OCI-LY7 (cell line): ENCODE measurements around the gene CDX1. TPM values are rescaled to one million over a fixed set of nuclear protein-coding genes. Genes with fewer than 3 reads are reported as not detected.

Experiments used
- BruUV-seq: library from RNA; stranded (reverse); fragments of 400-500 nt; replicated peaks from 2 replicates; lab custom pipeline; 2021; lab: Mats Ljungman, UMichigan
- CTCF ChIA-PET: fragments of 300-600 bp; sonication (Branson Sonifier 250); formaldehyde crosslinking; loops from one replicate; lab custom pipeline; 2022; ENCODE audit warnings: antibody characterized with exemption; ENCODE audit not compliant: unreplicated experiment; lab: Charles Lee
- POLR2A ChIA-PET: fragments of 300-600 bp; sonication (Branson Sonifier 250); formaldehyde crosslinking; loops from one replicate; lab custom pipeline; 2022; ENCODE audit warnings: antibody characterized with exemption; lab: Charles Lee
- DNase-seq: peaks from one replicate; pipeline ENCODE4 v3.0.0-alpha.2; 2015; ENCODE audit warnings: low spot score
- H2AFZ ChIP-seq: fragments of 200-600 bp; sonication (generic), shearing (Covaris generic); 2 replicates; pipeline ENCODE4 v1.6.1; 2014; ENCODE audit warnings: mild to moderate bottlenecking, antibody characterized with exemption, low read length, moderate library complexity
- H3K27ac ChIP-seq: fragments of 200-600 bp; sonication (generic); 2 replicates; pipeline ENCODE4 v1.5.1; 2014; ENCODE audit warnings: mixed run types, low read depth, mild to moderate bottlenecking, moderate library complexity, low read length, inconsistent platforms; ENCODE audit not compliant: poor library complexity, severe bottlenecking
- H3K36me3 ChIP-seq: fragments of 200-600 bp; sonication (generic); 2 replicates; pipeline ENCODE4 v1.6.1; 2014; ENCODE audit warnings: mild to moderate bottlenecking, antibody characterized with exemption, low read length, moderate library complexity, mixed read lengths; ENCODE audit not compliant: insufficient read depth
- H3K4me1 ChIP-seq: fragments of 200-600 bp; sonication (generic); 2 replicates; pipeline ENCODE4 v1.5.1; 2014; ENCODE audit warnings: mild to moderate bottlenecking, low read length; ENCODE audit not compliant: insufficient read depth, poor library complexity, severe bottlenecking
- H3K4me2 ChIP-seq: fragments of 200-600 bp; sonication (generic); 2 replicates; pipeline ENCODE4 v1.6.1; 2014; ENCODE audit warnings: mild to moderate bottlenecking, low read length
- H3K4me3 ChIP-seq: fragments of 200-600 bp; sonication (generic); 2 replicates; pipeline ENCODE4 v1.5.1; 2014; ENCODE audit warnings: mild to moderate bottlenecking, low read depth, low read length; ENCODE audit not compliant: poor library complexity, severe bottlenecking
- H3K79me2 ChIP-seq: fragments of 200-600 bp; sonication (generic); 2 replicates; pipeline ENCODE4 v1.6.1; 2016; ENCODE audit warnings: low read depth, mild to moderate bottlenecking, low read length, moderate library complexity, mixed read lengths; ENCODE audit not compliant: insufficient read depth
- H3K9me2 ChIP-seq: fragments of 200-600 bp; sonication (generic); 2 replicates; pipeline ENCODE4 v1.6.1; 2016; ENCODE audit warnings: mild to moderate bottlenecking, low read length, mixed read lengths; ENCODE audit not compliant: insufficient read depth
- H3K9me3 ChIP-seq: fragments of 200-600 bp; sonication (generic); 2 replicates; pipeline ENCODE4 v1.6.1; 2014; ENCODE audit warnings: mild to moderate bottlenecking, mixed run types, low read length, mixed read lengths
- H4K20me1 ChIP-seq: fragments of 200-600 bp; sonication (generic); 2 replicates; pipeline ENCODE4 v1.6.1; 2014; ENCODE audit warnings: mild to moderate bottlenecking, antibody characterized with exemption, low read length, moderate library complexity, mixed read lengths; ENCODE audit not compliant: insufficient read depth
- EZH2phosphoT487 ChIP-seq: fragments of 200-600 bp; sonication (generic); IDR thresholded peaks from 2 replicates; pipeline ENCODE4 v1.6.1; 2018; ENCODE audit warnings: low read depth, borderline replicate concordance, mild to moderate bottlenecking, mixed run types, antibody characterized with exemption, low read length, moderate library complexity, mixed read lengths
- intact Hi-C: fragments of 100-400 bp; cut with micrococcal nuclease; formaldehyde crosslinking; loops from one replicate; pipeline ENCODE4 v1.10.0; 2022; ENCODE audit not compliant: unreplicated experiment
- total RNA-seq, 2 experiments: library from RNA; depleted of rRNA in 1 of 2; stranded (reverse); fragments of >200 nt in 1 of 2; shearing (Covaris generic) in 1 of 2; gene quantifications; 2 replicates each; pipeline ENCODE4 v1.2.3, GENCODE V29; 2014 to 2022
- TF ChIP-seq, protein P1 (sequence below): fragments of 200-600 bp; sonication (generic); conservative IDR thresholded peaks from 2 replicates; pipeline ENCODE4 v1.5.1; 2014; ENCODE audit warnings: mild to moderate bottlenecking, antibody characterized with exemption, low read length, moderate library complexity, mixed read lengths

CDX1 gene
- total RNA-seq, 2 experiments from 2014 or later = not detected

DNA sequence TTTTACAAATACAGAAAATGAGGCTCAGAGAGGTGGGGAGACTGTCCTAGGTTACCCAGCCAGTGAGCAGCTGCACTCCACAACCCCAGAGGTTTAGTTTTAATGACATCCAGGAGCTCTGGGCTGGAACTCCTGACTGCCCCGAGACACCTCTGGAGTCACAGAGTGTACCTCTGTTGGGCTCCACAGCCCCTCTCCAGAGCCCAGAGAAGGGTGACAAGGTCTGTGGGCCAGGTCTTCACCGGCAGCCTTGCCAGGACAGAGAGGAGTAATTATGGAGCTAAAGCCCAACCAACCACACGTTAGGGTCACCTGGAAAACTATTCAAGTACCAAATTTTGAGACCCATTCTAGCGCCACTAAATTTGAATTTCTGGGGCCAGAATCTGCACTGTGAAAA is 11.1 kb downstream of the CDX1 start:
- Histone ChIP-seq H3K9me2 (no peaks in the 10 kb centered on the region), H3K79me2 (no peaks in the 10 kb centered on the region), H3K36me3 (no peaks in the 10 kb centered on the region), H3K4me1 (no peaks in the 10 kb centered on the region), H2AFZ (no peak overlapping the region), H3K4me2 (no peak overlapping the region), H3K4me3 (no peak overlapping the region), H3K9me3 (no peaks in the 10 kb centered on the region), H3K27ac (no peak overlapping the region), H4K20me1 (no peaks in the 10 kb centered on the region)
- TF ChIP-seq EZH2phosphoT487 = no peak
- TF ChIP-seq, protein P1, sequence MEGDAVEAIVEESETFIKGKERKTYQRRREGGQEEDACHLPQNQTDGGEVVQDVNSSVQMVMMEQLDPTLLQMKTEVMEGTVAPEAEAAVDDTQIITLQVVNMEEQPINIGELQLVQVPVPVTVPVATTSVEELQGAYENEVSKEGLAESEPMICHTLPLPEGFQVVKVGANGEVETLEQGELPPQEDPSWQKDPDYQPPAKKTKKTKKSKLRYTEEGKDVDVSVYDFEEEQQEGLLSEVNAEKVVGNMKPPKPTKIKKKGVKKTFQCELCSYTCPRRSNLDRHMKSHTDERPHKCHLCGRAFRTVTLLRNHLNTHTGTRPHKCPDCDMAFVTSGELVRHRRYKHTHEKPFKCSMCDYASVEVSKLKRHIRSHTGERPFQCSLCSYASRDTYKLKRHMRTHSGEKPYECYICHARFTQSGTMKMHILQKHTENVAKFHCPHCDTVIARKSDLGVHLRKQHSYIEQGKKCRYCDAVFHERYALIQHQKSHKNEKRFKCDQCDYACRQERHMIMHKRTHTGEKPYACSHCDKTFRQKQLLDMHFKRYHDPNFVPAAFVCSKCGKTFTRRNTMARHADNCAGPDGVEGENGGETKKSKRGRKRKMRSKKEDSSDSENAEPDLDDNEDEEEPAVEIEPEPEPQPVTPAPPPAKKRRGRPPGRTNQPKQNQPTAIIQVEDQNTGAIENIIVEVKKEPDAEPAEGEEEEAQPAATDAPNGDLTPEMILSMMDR = no peak
- CTCF ChIA-PET = no interaction called here
- BruUV-seq = no TSS peak
- intact Hi-C loops = no loop called here
- POLR2A ChIA-PET = no interaction called here
- DNase-seq = no peak

DNA sequence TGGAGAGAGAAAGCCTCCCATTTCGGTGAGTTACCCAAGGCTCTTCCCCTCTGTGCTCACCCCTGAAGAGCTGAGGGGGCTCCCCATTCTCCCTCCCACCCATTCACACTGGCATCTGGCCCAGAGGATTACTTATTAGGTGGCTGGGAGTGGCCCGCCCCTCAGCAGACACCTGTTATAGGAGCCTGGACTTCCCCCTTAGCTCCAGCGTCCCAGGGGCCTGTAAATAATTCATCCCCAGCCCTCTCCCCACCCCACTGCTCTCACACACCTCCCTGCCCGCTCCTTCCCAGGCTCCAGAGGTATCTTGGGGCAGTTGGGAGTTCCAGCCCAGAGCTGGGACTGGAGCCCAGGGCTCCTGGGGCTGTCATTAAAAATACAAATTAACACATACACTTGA is 11.7 kb downstream of the CDX1 start:
- Histone ChIP-seq H3K79me2 (no peaks in the 10 kb centered on the region), H3K4me1 (no peaks in the 10 kb centered on the region), H3K4me3 (no peak overlapping the region), H3K4me2 (no peak overlapping the region), H2AFZ (no peak overlapping the region), H3K9me2 (no peaks in the 10 kb centered on the region), H4K20me1 (no peaks in the 10 kb centered on the region), H3K36me3 (no peaks in the 10 kb centered on the region), H3K9me3 (no peaks in the 10 kb centered on the region), H3K27ac (no peak overlapping the region)
- DNase-seq = no peak
- TF ChIP-seq, protein P1 = no peak
- TF ChIP-seq EZH2phosphoT487 = no peak
- ChIA-PET CTCF (no interaction called here), POLR2A (no interaction called here)
- no TSS peak for BruUV-seq
- intact Hi-C loops = no loop called here

DNA sequence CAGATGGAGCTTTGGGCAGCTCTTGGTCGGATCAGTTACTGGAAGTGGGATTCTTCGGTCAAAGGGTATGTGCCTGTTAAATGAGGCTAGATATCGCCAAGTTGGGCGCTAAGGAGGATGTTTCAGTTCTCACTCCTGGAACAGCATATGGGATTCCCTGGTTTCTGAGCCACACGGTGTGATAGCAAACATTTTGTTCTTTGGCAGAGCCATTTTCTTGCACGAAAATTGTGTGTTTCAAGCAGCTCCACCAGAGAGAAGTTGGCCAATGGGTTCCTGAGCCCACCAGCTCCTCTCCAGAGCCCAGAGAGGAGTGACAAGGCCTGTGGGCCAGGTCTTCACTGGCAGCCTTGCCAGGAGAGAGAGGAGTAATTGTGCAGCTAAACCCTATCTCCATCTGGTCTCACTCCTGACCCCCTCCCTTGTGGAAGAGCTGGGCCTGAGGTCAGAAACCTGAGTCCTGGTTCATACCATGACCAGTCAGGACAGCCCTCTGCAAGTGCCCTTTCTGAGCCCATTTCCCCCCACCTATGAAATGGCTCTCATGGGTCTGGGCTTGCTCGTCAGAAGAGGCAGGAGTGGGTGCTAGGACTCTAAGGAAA is 12.5 kb downstream of the CDX1 start:
- BruUV-seq = no TSS peak
- no peak overlapping the region for H3K27ac ChIP-seq
- no peaks in the 10 kb centered on the region for H3K9me2 ChIP-seq
- no peak overlapping the region for H3K4me3 ChIP-seq
- H3K9me3 ChIP-seq = no peaks in the 10 kb centered on the region
- no peaks in the 10 kb centered on the region for H4K20me1 ChIP-seq
- TF ChIP-seq, protein P1 = no peak
- no peak for TF ChIP-seq EZH2phosphoT487
- ChIA-PET POLR2A (no interaction called here), CTCF (no interaction called here)
- H3K36me3 ChIP-seq = no peaks in the 10 kb centered on the region
- H2AFZ ChIP-seq = no peak overlapping the region
- intact Hi-C loops = no loop called here
- no peak for DNase-seq
- H3K4me1 ChIP-seq = no peaks in the 10 kb centered on the region
- H3K79me2 ChIP-seq = no peaks in the 10 kb centered on the region
- H3K4me2 ChIP-seq = no peak overlapping the region
